ENCODE results near the gene THBS3. TPM values are rescaled to one million over a fixed set of nuclear protein-coding genes. Genes with fewer than 3 reads are reported as not detected.

The THBS3 gene
- total and polyA plus RNA-seq, 9 of the 15 experiments (the other 6 are each of a cell fraction or from before 2014, with no cell fraction given) = 0.59 to 8.3 (median 3.2) TPM

DNA sequence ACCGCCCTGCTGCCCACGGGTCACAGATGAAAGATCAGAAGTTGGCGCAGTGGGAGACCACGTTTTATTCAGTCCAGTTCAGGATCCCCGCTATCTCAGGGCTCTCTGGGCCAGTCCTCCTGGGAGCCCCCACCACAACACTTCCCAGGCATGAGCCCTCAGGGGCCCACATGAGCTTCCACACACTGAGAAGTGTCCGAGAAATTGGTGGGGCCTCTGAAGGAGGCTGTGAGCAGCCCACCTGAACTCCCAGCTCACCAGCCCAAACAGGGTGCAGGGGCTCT lies 22.0 kb downstream of the THBS3 start:
- H3K9me3 ChIP-seq (replicated peaks; ENCODE audit: control insufficient read depth, insufficient read depth, low read depth, low read length) = no peaks in the 10 kb centered on the region
- no peak for TF ChIP-seq CBX3 (IDR thresholded peaks at IDR 0.05; ENCODE audit: borderline replicate concordance in 1 of 2, low read length in 2 of 2)
- no peak for TF ChIP-seq ZNF354B (CRISPR knock-in tag; IDR thresholded peaks at IDR 0.05)
- no peak for TF ChIP-seq ZNF668 (CRISPR knock-in tag; IDR thresholded peaks at IDR 0.05)
- no peak for TF ChIP-seq ZNF143 (CRISPR knock-in tag; IDR thresholded peaks at IDR 0.05)
- TF ChIP-seq ETV5 (CRISPR knock-in tag; IDR thresholded peaks at IDR 0.05; ENCODE audit: low read depth) = no peak
- TF ChIP-seq ZNF584 (CRISPR knock-in tag; IDR thresholded peaks at IDR 0.05; ENCODE audit: low read depth) = no peak
- no peak for TF ChIP-seq CCNT2 (IDR thresholded peaks at IDR 0.05; ENCODE audit: borderline replicate concordance, extremely low read depth, insufficient read length, low read depth, low read length)
- TF ChIP-seq NCOA1 (IDR thresholded peaks at IDR 0.05; ENCODE audit: low read depth) = no peak
- TF ChIP-seq LARP7 (IDR thresholded peaks at IDR 0.05) = no peak
- TF ChIP-seq, protein P1, sequence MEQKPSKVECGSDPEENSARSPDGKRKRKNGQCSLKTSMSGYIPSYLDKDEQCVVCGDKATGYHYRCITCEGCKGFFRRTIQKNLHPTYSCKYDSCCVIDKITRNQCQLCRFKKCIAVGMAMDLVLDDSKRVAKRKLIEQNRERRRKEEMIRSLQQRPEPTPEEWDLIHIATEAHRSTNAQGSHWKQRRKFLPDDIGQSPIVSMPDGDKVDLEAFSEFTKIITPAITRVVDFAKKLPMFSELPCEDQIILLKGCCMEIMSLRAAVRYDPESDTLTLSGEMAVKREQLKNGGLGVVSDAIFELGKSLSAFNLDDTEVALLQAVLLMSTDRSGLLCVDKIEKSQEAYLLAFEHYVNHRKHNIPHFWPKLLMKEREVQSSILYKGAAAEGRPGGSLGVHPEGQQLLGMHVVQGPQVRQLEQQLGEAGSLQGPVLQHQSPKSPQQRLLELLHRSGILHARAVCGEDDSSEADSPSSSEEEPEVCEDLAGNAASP (IDR thresholded peaks at IDR 0.05) = no peak
- TF ChIP-seq CBFA2T3 (IDR thresholded peaks at IDR 0.05) = no peak
- TF ChIP-seq TFAM (CRISPR knock-in tag; conservative IDR thresholded peaks at IDR 0.05) = no peak
- TF ChIP-seq HOXB6 (CRISPR knock-in tag; IDR thresholded peaks at IDR 0.05; ENCODE audit: borderline replicate concordance) = no peak
- TF ChIP-seq GTF2E2 (tag; IDR thresholded peaks at IDR 0.05) = no peak
- no peak for TF ChIP-seq ZNF699 (CRISPR knock-in tag; IDR thresholded peaks at IDR 0.05; ENCODE audit: insufficient replicate concordance)
- no peak for TF ChIP-seq ZFP36 (IDR thresholded peaks at IDR 0.05; ENCODE audit: low read depth, low read length, partially characterized antibody)
- no peak for TF ChIP-seq COPS2 (conservative IDR thresholded peaks at IDR 0.05)
- no peak for TF ChIP-seq BCL6 (CRISPR knock-in tag; IDR thresholded peaks at IDR 0.05)
- H3K36me3 ChIP-seq (ENCODE audit: control insufficient read depth, insufficient read depth, low read length) = no peaks in the 10 kb centered on the region
- ChIA-PET POLR2A (interaction anchor here (1.2 kb wide), 1 partner anchor 9 kb away, joined by 5 read pairs; no protein-coding TSS in a partner anchor), CTCF (ENCODE audit: low intra/inter-chr PET ratio) (no interaction called here)
- no peaks in the 10 kb centered on the region for H3K79me2 ChIP-seq (ENCODE audit: control insufficient read depth, insufficient read depth, low read length)
- no peak overlapping the region for H3K4me2 ChIP-seq (ENCODE audit: insufficient read depth, low read length)
- FAIRE-seq (no peak), DNase-seq (ENCODE audit: extremely low read depth in 1 of 4, low spot score in 3 of 4) (no peak), ATAC-seq (no peak)
- 77% methylated on average over 5 of the region's 6 CpGs for WGBS (ENCODE audit: insufficient coverage, low coverage, missing lambda C conversion rate)
- no peak overlapping the region for H3K4me3 ChIP-seq
- no TSS peak for BruUV-seq (replicated peaks)
- peak overlapping the region in 1 of 2 experiments; percentile 33; a peak in 2 of 4 replicates for H3K9ac ChIP-seq (ENCODE audit: insufficient read depth in 1 of 2, low read depth in 2 of 2, low read length in 2 of 2)
- no peak overlapping the region for H2AFZ ChIP-seq (ENCODE audit: low read depth, low read length)
- no peaks in the 10 kb centered on the region for H3K27me3 ChIP-seq (ENCODE audit: control insufficient read depth in 2 of 2, insufficient read depth in 2 of 2, low read length in 2 of 2)
- no peak overlapping the region for H3K27ac ChIP-seq (ENCODE audit: extremely low read depth, low read depth, low read length)
- no peaks in the 10 kb centered on the region for H3K9me1 ChIP-seq (ENCODE audit: control insufficient read depth, insufficient read depth, low read length)
- in situ Hi-C loops (cut with MboI) = no loop called here
- peaks cover 0 to 33% of the 10 kb centered on the region in 2 experiments; a peak in 3 of 5 replicates for H3K4me1 ChIP-seq (replicated peaks in 1 of 2; ENCODE audit: control insufficient read depth in 2 of 2, insufficient read depth in 2 of 2, low read length in 2 of 2)
- intact Hi-C loops (cut with micrococcal nuclease) = no loop called here
- no peaks in the 10 kb centered on the region for H4K20me1 ChIP-seq (replicated peaks; ENCODE audit: control insufficient read depth, insufficient read depth, low read length)
